Measurements from ENCODE around the gene MBD3.

DNA sequence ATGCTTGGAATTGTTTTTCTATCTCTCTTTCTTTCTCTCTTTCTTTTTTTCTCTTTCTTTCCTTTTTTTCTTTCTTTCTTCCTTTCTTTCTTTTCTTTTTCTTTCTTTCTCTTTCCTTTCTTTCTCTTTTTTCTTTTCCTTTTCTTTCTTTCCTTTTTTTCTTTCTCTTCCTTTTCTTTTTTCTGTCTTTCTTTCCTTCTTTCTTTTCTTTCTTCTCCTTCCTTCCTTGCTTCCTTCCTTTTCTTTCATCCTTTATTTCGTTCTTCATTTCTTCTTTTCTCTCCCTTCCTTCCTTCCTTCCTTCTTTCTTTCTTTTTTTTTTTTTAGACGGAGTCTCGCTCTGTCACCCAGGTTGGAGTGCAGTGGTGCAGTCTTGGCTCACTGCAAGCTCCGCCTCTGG is 22.7 kb downstream of the MBD3 start:
- TF ChIP-seq, protein P1, sequence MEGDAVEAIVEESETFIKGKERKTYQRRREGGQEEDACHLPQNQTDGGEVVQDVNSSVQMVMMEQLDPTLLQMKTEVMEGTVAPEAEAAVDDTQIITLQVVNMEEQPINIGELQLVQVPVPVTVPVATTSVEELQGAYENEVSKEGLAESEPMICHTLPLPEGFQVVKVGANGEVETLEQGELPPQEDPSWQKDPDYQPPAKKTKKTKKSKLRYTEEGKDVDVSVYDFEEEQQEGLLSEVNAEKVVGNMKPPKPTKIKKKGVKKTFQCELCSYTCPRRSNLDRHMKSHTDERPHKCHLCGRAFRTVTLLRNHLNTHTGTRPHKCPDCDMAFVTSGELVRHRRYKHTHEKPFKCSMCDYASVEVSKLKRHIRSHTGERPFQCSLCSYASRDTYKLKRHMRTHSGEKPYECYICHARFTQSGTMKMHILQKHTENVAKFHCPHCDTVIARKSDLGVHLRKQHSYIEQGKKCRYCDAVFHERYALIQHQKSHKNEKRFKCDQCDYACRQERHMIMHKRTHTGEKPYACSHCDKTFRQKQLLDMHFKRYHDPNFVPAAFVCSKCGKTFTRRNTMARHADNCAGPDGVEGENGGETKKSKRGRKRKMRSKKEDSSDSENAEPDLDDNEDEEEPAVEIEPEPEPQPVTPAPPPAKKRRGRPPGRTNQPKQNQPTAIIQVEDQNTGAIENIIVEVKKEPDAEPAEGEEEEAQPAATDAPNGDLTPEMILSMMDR (conservative IDR thresholded peaks at IDR 0.05 in 1 of 2, IDR thresholded peaks at IDR 0.05 in 1 of 2; ENCODE audit: low read depth in 1 of 2, low read length in 2 of 2), result no peak
- TF ChIP-seq EZH2 (IDR thresholded peaks at IDR 0.05; ENCODE audit: low read length, missing control alignments), result no peak

All from fibroblast of lung (primary cell).